GM19023 (cell line): ENCODE data around the gene PVALEF.
"Not testable (repeated sequence)": the region's sequence is repeated elsewhere in the genome, so short reads cannot be mapped to it uniquely, and the experiment has no call there.

Experiments used
- ATAC-seq: cut with Tn5 transposase; IDR thresholded peaks from one replicate; pipeline ENCODE4 v1.9.1; 2021; ENCODE audit warnings: mild to moderate bottlenecking, moderate library complexity; ENCODE audit not compliant: unreplicated experiment

Gene PVALEF

DNA sequence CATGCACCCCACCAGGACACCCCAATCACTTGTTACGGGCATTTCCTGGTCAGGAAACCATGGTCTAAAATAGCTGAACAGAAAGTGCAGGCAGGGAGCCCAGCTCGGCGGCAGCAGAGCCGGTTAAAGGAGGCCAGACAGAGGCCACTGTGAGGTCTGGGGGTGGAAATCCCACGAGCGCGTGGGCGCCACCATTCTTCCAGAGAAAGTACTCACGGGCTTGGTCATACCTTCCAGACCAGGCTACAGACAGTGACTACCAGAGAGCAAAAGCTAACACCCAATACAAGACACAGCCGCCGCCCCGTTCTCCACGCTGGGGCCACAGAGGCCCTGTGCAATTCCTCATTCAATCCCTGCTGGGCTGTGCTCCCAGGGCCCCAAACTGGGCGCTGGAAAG lies 45.6 kb downstream of the PVALEF start:
- ATAC-seq = no peak

DNA sequence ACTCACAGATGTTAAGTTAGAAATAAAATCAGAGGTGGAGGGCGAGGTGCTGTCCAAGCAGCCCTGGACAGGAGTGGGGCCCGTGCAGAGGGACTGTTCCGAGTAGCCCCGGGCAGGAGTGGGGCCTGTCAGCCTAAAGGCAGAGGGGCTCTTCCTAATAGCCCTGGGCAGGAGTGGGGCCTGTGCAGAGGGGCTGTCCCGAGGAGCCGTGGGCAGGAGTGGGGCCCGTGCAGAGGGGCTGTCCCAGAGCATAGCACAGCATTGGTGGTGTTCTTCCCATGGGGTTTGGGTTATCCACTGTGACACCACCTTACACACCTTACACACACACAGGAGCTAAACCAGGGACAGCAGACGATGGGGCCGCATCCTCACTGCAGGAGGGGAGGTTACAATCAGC lies 47.1 kb downstream of the PVALEF start:
- no peak for ATAC-seq

DNA sequence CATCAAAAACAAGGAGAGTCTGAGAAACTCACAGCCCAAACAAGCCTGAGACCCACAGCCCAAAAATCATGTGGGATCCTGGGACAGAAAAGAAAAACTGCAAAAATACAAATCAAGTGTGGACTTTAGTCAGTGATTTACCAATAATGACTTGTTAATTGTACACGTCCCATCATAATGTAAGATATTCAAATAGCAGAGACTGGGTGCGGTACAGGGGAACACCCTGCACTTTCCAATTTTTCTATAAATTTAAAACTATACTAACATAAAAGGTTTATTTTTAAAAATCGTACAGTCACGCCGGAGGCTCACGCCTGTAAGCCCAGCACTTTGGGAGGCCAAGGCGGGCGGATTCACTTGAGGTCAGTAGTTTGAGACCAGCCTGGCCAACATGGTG lies 48.7 kb downstream of the PVALEF start:
- ATAC-seq = no peak

DNA sequence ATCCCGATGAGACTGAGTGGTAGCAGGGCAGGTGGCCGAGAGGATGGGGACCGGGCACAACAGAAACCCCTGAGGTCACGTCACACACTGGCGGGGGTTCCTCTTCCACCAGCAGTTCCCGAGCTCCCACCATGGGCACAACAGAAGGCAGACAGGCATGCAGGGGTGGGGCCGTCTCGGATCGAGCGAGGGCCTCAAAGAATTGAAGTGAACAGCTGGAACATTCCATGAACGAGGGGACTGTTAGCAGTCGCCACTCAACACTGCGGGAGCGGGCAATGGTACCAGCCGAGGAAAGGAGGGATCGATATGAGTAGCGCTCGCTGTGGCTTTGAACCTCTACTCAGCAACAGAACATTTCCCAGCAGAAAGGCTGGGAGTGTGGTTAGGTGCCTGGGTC lies 52.2 kb downstream of the PVALEF start:
- ATAC-seq = no peak

DNA sequence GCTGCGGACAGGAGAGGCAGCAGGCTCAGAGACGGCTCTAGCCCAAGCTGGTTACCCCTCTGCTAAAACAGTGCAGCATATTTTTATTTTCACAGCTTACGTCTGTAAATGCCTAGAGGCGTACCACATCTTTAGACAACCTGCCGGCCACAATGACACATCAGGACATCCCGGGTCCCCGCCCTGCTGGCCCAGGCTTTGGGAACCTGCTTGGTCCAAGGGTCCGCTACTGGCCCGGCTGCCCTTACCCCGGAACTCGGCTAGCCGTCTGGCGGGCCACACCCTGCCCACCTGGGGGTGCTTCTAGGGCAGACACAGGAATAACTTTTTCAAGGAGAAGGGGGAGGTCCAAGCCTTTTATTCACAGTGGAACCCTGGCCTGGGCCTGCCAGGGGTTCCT lies 53.2 kb downstream of the PVALEF start:
- no peak for ATAC-seq

DNA sequence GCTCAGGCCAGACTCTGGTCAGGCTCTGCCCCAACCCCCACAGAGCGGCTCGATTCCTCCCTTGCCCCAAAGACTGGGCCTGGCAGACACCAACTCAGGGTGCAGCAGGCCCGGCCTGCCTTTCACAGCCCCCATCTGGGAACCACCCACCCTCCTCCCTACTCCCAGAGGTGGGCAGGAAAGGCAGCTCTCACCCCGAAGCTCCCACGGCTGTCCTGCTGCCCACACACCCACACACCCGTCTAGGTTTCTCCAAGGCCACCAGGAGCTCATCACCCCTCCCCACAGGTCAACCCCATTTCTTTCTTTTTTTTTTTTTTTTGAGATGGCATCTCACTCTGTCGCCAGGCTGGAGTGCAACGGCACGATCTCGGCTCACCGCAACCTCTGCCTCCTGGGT lies 53.7 kb downstream of the PVALEF start:
- ATAC-seq = no peak

DNA sequence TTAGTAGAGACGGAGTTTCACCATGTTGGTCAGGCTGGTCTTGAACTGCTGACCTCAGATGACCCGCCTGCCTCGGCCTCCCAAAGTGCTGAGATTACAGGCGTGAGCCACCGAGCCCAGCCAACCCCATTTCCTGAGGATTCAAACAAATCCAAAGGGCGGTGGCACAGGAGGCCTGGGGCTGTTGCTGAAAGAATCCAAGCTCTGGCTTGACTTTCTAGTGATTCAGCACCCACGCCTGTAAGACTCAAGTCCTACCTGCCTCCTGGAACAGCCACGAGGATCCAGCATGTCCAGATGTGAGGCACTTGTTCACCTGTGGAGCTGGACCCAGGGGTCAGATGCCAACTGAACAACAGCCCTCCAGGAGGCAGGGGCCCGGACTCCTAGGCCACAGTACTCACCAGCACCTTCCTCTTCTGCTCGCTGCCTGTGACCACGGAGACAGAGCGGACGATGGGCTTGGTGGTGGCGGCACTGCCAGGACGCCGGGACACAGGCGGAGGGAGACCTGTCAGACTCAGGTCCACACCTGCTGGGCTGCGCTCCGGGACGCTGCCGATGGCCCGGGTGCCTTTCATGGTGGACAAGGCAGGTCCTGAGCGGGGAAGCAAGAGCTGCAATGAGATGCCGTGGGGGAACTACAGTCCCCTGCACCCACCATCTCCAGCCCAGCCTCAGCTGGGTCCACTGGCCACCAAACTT lies 54.3 kb downstream of the PVALEF start:
- no peak for ATAC-seq

DNA sequence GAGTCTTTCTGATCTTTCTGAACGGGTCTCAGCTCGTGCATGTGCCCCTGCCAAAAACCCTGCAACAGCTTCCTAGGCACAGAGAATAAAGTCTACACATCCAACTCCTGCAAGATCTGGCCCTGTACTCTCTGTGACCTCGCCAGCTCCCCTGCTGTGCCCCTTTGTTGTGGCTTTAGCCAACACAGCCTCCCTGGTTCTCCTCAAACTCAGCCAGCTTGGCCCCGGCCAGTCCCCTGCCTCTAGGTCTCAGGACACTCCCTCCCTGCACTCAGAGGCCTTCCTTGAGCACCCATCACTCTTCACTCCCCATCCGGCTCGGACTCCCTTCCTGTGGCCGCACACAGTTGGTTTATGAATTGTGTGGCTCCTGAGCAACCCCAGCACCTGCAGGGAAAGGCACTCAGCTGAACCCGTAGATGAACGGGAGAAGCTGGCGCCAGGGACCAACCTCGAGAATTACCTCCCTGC lies 56.1 kb downstream of the PVALEF start:
- no peak for ATAC-seq

DNA sequence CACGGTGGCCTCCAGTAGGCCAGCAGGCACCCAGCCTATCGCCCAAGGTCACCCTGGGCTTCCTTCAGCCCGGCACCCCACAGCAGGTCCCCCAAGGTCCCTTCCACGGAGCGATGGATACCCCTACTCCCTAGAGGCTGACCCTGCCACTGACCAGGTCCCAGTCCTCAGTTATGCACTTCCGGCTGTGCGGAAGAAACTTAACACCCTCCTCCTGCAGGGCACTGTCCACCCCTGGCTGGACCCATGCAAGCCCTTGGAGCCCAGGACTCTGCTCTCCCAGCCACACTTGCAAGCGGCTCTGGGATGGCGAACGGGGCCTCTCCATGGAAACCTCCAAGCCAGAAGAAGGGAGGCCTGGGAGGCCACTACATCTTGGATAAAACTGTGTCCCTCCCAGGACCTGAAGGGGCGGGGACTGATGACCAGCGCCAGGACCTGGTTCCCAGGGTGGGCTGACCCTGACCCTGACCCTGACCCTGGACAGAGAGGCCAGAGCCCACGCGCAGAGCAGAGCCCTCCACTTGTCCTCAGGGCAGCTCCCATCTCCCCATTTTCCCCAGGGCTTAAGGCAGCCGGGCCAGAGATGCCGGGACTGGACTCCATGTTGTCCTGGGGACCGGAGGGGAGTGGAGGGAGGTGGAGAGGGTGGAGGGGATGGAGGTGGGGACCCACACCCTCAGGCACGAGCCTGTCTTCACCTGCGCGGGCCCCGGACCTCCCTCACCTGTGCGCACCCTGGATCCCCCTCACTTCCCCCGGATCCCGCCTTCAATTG lies 56.7 kb downstream of the PVALEF start:
- no peak for ATAC-seq

DNA sequence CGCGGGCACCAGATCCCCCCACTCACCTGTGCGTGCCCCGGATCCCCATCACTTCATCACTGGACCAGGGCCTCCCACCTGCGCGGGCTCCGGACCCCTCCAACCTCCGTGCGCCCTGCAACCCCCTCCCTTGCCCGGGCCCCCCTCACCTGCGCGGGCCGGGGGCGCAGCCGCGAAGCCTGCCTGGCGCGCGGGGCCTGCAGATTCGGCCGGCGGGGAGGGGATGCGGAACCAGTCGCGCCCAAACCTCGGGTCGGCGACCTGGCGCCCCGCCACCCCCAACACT lies 57.3 kb downstream of the PVALEF start:
- no peak for ATAC-seq

DNA sequence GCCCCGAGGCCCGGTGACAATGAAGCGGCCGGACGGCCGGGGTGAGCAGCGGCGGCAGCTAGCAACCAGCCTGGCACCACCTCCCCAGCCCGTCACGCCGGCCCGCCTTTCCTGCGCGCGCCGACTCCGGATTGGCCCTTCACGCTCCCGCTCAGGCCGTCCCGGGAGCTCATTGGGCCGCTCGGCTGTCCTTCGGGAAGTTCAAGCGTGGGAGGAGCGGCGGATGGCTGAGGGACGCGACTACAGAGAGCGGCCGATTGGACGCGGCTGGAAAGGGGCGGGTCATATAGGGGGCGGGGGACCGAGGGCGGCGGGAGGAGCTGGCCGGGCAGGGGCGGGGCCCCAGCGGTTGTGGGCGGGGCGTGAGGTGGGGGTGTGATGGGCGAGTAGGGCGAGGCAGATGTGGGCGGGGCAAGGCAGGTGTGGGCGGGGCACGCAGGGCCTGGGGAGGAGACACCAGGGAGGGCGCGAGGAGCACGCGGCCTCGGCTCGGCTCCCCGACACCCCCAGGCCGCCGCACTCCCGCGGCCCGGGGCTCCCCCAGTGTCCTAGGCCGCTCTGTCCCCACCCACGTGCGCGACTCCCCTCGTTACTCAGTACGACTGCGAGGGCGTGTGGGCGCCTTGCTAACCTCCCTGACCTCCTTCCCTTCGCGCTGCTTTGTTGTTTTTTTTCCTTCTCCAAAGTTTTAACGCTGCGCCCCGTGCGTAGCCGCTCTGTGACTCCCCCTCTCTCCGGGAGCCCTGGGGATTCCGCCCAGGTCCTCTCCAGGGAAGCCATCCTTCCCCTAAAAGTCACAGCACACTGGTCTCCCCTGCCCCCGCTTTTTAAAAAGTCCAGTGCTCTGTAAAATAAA lies 57.8 kb downstream of the PVALEF start, which contains the start of gene CEP131:
CEP131 (minus strand) TSS at position 60 of the 856 bp plus-strand sequence. CDS start 2,909 bp downstream, outside the sequence.
- peak; percentile 90 for ATAC-seq

DNA sequence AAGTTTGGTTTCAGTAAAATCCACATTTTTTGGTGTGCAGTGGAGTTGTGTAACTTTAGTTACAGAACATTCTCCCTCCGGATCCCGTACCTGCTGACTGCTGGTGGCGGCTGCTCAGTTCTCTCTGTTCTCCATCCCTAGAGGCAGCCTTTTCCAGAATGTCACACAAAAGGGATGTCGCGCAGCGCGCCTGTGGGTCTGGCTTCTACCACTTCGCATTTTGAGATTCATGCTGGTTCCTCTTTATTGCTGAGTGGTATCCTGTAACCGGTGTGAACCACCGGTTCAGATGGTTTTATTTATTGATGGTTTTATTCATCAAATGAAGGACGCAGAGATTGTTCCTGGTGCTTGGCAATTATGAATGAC lies 58.4 kb downstream of the PVALEF start:
- ATAC-seq = no peak

DNA sequence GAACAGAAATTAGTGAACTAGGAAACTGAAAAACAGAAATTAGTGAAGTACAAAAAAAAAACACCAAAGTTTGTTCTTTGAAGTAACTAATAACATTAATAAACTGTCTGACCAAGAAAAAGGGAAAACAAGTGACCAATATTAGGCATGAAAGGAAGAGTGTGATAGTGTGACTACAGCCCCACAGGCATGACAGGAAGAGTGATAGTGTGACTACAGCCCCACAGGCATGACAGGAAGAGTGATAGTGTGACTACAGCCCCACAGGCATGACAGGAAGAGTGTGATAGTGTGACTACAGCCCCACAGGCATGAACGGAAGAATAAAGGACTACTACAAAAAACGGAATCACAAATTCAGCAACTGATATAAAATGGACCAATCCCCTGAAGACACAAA lies 62.3 kb downstream of the PVALEF start:
- ATAC-seq = not testable (repeated sequence)

DNA sequence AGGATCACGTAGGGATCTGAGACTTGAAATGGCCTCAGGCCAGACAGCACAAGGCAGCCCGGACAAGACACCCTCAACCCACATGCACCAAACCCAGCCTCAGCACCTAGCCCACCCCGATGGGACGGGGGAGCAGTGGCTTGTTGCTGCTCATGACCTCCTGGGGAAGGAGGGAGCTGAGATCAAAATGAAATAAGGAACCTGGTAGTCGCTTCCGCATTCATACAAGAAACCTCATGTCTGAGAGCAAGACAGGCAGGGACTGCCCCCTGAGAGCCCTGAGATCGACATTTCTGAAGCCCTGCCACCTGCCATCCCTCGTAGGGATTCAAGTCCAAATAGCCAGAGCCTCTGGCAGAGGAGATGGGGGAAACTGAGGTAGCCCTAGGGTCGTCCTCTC lies 63.1 kb downstream of the PVALEF start:
- no peak for ATAC-seq

DNA sequence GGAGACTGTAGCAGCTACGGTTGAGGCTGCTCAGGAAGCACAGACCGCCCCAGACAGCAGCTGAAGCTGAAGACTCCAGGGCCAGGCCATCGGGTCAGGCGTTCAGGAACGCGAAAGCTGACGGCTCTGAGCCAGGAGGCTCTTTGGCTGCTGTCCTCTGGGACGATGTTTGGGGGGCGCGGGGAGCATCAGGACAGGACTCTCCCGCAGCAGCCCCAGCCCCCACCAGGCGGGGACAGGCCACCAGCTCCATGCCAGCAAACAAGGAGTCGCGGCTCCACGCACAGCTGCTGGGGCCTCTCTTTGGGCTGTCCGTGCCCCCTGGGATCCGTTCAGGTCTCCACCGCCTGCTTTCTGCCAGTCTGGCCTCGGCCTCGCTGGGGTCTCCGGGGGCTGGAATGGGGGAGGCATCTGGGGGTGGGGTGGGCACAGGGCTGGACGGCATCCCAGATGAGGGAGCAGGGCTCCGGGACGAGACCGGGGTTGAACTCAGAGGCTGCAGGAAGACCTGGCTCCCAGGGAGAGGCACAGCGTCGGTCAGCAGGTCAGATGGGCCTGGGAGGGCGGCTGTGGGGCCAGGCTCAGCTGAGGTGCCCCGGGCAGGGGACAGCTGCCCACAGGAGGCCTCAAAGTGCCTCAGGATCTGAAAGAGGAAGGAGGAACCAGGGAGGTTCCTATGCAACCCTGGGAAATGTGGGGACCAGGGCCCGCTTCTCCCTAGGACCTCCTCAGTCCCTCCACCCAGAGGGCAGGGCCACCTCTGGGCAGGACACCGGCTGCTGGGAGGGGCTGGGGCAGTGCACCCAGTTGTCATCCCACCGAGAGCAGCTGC lies 63.7 kb downstream of the PVALEF start:
- no peak for ATAC-seq

DNA sequence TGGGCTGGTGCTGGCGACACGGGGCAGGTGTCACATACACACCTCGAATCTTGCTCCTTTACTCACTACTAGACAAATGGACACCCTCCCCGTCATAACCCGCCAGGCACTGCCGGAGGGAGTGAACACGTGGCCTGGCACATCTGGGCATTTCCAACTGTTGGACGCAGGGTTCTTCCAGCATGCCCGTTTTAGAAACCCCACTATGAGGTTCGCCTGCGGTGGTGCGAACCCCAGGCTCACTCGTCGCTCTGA lies 64.3 kb downstream of the PVALEF start:
- ATAC-seq = no peak

DNA sequence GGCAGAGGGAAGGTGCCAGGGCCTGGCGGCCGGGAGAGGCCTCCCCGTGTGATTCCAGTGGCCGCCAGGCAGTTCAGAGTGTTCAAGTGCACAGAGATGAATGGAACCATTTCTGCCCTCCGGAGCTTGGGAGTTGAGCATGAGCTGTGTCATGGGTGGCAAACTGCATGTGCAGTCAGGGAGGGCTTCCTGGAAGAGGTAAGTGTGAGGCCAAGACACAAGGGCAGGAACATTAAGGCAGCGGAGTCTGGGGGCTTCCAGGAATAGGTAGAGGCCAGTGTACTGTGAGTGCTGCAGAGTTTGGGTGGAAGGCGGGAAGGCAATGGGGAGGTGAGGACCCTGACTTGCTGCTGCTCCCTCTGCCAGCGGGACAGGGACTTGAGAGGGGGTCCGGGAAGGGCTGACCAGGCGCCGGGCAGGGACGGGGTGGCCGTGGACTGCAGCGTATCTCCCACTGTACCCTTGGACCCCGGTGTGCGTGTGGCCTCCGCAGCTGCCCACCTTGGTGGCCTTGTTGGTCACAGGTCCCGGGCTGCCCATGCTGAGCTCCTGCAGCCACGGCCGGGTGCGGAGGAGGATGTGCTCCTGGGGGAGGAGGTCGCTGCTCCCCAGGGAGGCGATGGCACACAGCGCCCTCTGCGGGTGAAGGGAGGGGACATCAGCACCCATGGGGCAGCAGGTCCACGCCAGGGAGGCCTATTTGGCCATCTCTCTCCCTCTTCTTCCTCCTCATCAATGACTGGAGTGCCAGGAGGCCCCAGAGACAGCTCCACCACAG lies 64.9 kb downstream of the PVALEF start:
- no peak for ATAC-seq

DNA sequence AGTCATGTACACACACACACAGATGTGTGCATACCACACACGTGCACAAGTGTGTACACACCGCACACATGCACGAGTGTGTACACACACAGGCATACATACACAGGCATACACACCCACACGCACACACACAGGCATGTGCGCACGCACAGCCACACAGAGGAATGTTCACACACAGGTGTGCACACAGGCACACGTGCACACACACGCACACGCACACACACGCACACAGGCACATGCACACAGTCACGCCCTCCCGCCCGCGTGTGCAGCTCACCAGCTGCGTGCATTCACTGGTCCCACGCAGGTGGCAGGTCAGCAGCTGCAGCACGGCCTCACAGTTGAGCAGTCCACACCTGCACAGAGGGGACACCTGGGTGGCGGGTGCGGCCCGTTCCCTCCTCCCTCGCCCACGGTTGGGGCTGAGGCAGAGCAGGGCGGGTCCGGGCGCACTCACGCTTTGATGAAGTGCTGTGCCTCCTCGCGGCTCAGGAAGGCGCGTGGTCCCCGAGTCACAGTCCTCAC lies 65.9 kb downstream of the PVALEF start:
- ATAC-seq = no peak

DNA sequence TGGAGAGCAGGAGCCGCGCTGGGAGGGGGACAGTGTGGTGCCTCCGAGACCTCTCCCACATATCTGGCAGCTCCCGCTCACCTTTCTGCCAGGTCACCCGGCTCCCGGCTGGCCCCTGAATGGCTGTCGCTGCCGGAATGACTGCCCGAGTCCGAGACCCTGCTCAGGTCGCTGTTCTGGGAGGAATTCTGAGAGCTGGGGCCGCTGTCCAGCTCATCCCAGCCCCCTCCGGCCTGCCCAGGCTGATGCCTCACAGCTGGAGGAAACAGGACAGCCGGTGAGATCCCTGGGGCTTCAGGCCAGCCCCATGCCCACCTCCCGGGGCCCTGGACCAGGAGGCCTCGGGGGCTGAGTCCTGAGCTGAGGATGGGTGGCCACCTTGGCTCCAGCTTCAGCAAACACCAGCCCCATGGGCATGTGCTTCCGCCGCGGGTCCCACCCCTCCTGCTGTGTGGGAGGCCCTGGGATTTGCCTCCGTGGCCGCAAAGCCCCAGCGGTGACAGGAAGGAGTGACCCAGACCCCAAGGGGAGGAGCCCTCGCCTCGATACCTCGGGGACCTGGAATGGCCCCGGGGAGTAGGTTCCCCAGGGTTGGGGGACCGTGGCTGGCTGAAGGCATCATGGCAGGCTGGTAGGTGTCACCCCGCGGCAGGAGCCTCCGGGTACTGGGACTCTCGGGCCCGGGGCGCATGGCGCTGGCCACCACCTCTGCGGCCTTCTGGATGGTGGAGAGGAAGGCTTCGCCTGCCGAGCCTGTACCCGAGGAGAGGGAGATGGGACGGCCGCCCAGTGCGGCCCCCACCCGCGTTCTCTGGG lies 66.7 kb downstream of the PVALEF start:
- no peak for ATAC-seq
